Measurements from ENCODE around the gene ZDHHC12. TPM values are rescaled to one million over a fixed set of nuclear protein-coding genes. Genes with fewer than 3 reads are reported as not detected.
A peak's percentile ranks its signal among the peaks of the same experiment; 100 is the strongest.

The ZDHHC12 gene
- total RNA-seq, 1 donor, result 35.1 TPM

DNA sequence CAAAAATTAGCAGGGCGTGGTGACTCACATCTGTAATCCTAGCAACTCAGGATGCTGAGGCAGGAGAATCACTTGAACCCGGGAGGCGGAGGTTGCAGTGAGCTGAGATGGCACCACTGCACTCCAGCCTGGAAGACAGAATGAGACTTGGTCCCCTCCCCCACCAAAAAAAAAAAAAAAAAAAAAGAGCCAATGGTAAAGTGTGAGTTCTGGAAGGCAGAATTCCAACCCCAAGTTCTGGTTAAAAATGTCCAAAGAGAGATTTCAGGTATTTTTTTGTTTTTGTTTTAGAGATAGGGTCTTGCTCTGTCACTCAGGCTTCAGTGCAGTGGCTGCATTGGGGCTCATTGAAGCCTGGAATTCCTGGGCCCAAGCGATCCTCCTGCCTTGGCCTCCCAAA, 36.5 kb downstream of the ZDHHC12 start:
- no peak overlapping the region for H2AFZ ChIP-seq (ENCODE audit: low read length)
- no peak for DNase-seq (ENCODE audit: insufficient read length, low spot score, missing footprints)
- H3K27ac ChIP-seq (ENCODE audit: low read depth, low read length), result no peak overlapping the region
- H3K4me1 ChIP-seq (ENCODE audit: insufficient read depth, low read length), result peaks cover 25% of the 10 kb centered on the region
- H3K27me3 ChIP-seq (ENCODE audit: insufficient read depth, low read length), result no peaks in the 10 kb centered on the region
- H3K4me2 ChIP-seq (ENCODE audit: insufficient read depth, low read length), result no peak overlapping the region
- H3K79me2 ChIP-seq (ENCODE audit: insufficient read depth, low read length), result peaks cover 45% of the 10 kb centered on the region
- TF ChIP-seq, protein P1, sequence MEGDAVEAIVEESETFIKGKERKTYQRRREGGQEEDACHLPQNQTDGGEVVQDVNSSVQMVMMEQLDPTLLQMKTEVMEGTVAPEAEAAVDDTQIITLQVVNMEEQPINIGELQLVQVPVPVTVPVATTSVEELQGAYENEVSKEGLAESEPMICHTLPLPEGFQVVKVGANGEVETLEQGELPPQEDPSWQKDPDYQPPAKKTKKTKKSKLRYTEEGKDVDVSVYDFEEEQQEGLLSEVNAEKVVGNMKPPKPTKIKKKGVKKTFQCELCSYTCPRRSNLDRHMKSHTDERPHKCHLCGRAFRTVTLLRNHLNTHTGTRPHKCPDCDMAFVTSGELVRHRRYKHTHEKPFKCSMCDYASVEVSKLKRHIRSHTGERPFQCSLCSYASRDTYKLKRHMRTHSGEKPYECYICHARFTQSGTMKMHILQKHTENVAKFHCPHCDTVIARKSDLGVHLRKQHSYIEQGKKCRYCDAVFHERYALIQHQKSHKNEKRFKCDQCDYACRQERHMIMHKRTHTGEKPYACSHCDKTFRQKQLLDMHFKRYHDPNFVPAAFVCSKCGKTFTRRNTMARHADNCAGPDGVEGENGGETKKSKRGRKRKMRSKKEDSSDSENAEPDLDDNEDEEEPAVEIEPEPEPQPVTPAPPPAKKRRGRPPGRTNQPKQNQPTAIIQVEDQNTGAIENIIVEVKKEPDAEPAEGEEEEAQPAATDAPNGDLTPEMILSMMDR (IDR thresholded peaks at IDR 0.05; ENCODE audit: extremely low read depth, low read depth, low read length), result no peak
- H3K9me3 ChIP-seq (ENCODE audit: low read depth, low read length), result no peaks in the 10 kb centered on the region
- no peak overlapping the region for H3K4me3 ChIP-seq (ENCODE audit: insufficient read depth, low read length)
- peaks cover 23% of the 10 kb centered on the region for H4K20me1 ChIP-seq (ENCODE audit: insufficient read depth, low read length)
- peaks cover 15% of the 10 kb centered on the region for H3K36me3 ChIP-seq (ENCODE audit: insufficient read depth, low read length)

- Histone ChIP-seq H3K4me1 (ENCODE audit: insufficient read depth, low read length) (peaks cover 19% of the 10 kb centered on the region), H2AFZ (ENCODE audit: low read length) (no peak overlapping the region)
These were observed 38.1 kb downstream of the ZDHHC12 start for GRCh38 chr9:128685636-128686489.

GRCh38 chr9:128684325-128685199, 39.4 kb downstream of the ZDHHC12 start:
- Histone ChIP-seq H3K79me2 (ENCODE audit: insufficient read depth, low read length) (peaks cover 18% of the 10 kb centered on the region), H2AFZ (ENCODE audit: low read length) (peak overlapping the region; percentile 89), H3K36me3 (ENCODE audit: insufficient read depth, low read length) (no peaks in the 10 kb centered on the region), H3K4me3 (ENCODE audit: insufficient read depth, low read length) (peak overlapping the region; percentile 85), H3K4me1 (ENCODE audit: insufficient read depth, low read length) (peaks cover 12% of the 10 kb centered on the region), H3K4me2 (ENCODE audit: insufficient read depth, low read length) (peak overlapping the region; percentile 98), H4K20me1 (ENCODE audit: insufficient read depth, low read length) (no peaks in the 10 kb centered on the region), H3K27ac (ENCODE audit: low read depth, low read length) (peak overlapping the region; percentile 84), H3K27me3 (ENCODE audit: insufficient read depth, low read length) (no peaks in the 10 kb centered on the region), H3K9me3 (ENCODE audit: low read depth, low read length) (no peaks in the 10 kb centered on the region)
- DNase-seq (ENCODE audit: insufficient read length, low spot score, missing footprints), result peak; percentile 98
- TF ChIP-seq, protein P1 (IDR thresholded peaks at IDR 0.05; ENCODE audit: extremely low read depth, low read depth, low read length), result no peak

More at GRCh38 chr9:128685636-128686489, 38.1 kb downstream of the ZDHHC12 start:
- Histone ChIP-seq H3K4me3 (ENCODE audit: insufficient read depth, low read length) (no peak overlapping the region), H3K27me3 (ENCODE audit: insufficient read depth, low read length) (no peaks in the 10 kb centered on the region), H3K4me2 (ENCODE audit: insufficient read depth, low read length) (no peak overlapping the region), H4K20me1 (ENCODE audit: insufficient read depth, low read length) (peaks cover 9% of the 10 kb centered on the region), H3K36me3 (ENCODE audit: insufficient read depth, low read length) (no peaks in the 10 kb centered on the region), H3K27ac (ENCODE audit: low read depth, low read length) (no peak overlapping the region), H3K79me2 (ENCODE audit: insufficient read depth, low read length) (peaks cover 29% of the 10 kb centered on the region), H3K9me3 (ENCODE audit: low read depth, low read length) (no peaks in the 10 kb centered on the region)
- TF ChIP-seq, protein P1 (IDR thresholded peaks at IDR 0.05; ENCODE audit: extremely low read depth, low read depth, low read length), result no peak
- DNase-seq (ENCODE audit: insufficient read length, low spot score, missing footprints), result no peak

DNA sequence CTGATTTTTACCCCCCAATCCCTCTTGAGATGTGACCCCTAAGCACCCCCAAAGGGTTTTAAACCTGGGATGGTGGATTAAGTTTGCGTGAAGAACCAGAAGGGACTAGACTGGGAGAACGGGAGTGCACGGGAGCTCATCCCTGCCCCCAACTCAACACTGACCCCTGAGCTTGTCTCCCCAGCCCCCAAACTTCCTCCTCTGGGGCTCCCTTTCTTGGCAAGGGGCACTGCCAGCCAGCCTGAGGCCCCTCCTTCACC, 39.9 kb downstream of the ZDHHC12 start:
- peaks cover 18% of the 10 kb centered on the region for H3K79me2 ChIP-seq (ENCODE audit: insufficient read depth, low read length)
- peaks cover 12% of the 10 kb centered on the region for H3K4me1 ChIP-seq (ENCODE audit: insufficient read depth, low read length)
- H3K36me3 ChIP-seq (ENCODE audit: insufficient read depth, low read length), result no peaks in the 10 kb centered on the region
- peak overlapping the region; percentile 84 for H3K27ac ChIP-seq (ENCODE audit: low read depth, low read length)
- peak overlapping the region; percentile 85 for H3K4me3 ChIP-seq (ENCODE audit: insufficient read depth, low read length)
- peak overlapping the region; percentile 89 for H2AFZ ChIP-seq (ENCODE audit: low read length)
- TF ChIP-seq, protein P1 (IDR thresholded peaks at IDR 0.05; ENCODE audit: extremely low read depth, low read depth, low read length), result no peak
- no peaks in the 10 kb centered on the region for H4K20me1 ChIP-seq (ENCODE audit: insufficient read depth, low read length)
- H3K9me3 ChIP-seq (ENCODE audit: low read depth, low read length), result no peaks in the 10 kb centered on the region
- DNase-seq (ENCODE audit: insufficient read length, low spot score, missing footprints), result no peak
- peak overlapping the region; percentile 98 for H3K4me2 ChIP-seq (ENCODE audit: insufficient read depth, low read length)
- no peaks in the 10 kb centered on the region for H3K27me3 ChIP-seq (ENCODE audit: insufficient read depth, low read length)
